ENCODE results near the gene ERC2. TPM values are rescaled to one million over a fixed set of nuclear protein-coding genes. Genes with fewer than 3 reads are reported as not detected.

Gene ERC2
- total RNA-seq, 3 donors from 2014 or later = 0.64 to 7.3 (median 1.3) TPM

DNA sequence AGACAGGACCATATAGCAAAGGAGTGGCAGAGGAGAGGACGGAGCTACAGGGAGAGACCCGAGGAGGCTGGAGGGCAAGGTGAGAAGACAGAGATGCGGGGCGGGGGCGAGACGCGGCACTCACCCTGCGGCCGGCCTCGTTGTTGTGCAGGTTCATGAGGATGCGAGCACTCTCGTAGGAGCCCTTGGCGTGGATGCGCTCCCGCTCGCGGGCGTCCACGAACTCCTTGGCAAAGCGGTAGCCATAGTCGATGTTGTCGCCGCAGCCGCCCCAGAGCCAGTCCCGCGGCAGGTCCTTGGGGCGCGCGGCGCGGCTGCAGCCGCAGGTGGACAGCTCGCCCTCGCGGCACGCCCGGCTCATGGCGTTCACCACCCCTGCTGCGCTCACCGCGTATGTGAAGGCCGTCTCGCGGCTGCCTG lies 994.0 kb downstream of the ERC2 start:
- Histone ChIP-seq H3K4me1 (no peaks in the 10 kb centered on the region), H3K9me3 (no peaks in the 10 kb centered on the region), H3K36me3 (no peaks in the 10 kb centered on the region), H3K27me3 (no peaks in the 10 kb centered on the region), H3K27ac (no peak overlapping the region), H3K4me3 (no peak overlapping the region)
- DNase-seq (ENCODE audit: low spot score in 2 of 2) = no peak
- intact Hi-C loops (cut with DNase I; ENCODE audit: low total_unique reads) = no loop called here
- TF ChIP-seq POLR2A (IDR thresholded peaks at IDR 0.05) = no peak
- no peak for TF ChIP-seq POLR2AphosphoS5 (IDR thresholded peaks at IDR 0.05)
- TF ChIP-seq, protein P1, sequence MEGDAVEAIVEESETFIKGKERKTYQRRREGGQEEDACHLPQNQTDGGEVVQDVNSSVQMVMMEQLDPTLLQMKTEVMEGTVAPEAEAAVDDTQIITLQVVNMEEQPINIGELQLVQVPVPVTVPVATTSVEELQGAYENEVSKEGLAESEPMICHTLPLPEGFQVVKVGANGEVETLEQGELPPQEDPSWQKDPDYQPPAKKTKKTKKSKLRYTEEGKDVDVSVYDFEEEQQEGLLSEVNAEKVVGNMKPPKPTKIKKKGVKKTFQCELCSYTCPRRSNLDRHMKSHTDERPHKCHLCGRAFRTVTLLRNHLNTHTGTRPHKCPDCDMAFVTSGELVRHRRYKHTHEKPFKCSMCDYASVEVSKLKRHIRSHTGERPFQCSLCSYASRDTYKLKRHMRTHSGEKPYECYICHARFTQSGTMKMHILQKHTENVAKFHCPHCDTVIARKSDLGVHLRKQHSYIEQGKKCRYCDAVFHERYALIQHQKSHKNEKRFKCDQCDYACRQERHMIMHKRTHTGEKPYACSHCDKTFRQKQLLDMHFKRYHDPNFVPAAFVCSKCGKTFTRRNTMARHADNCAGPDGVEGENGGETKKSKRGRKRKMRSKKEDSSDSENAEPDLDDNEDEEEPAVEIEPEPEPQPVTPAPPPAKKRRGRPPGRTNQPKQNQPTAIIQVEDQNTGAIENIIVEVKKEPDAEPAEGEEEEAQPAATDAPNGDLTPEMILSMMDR (IDR thresholded peaks at IDR 0.05) = no peak

DNA sequence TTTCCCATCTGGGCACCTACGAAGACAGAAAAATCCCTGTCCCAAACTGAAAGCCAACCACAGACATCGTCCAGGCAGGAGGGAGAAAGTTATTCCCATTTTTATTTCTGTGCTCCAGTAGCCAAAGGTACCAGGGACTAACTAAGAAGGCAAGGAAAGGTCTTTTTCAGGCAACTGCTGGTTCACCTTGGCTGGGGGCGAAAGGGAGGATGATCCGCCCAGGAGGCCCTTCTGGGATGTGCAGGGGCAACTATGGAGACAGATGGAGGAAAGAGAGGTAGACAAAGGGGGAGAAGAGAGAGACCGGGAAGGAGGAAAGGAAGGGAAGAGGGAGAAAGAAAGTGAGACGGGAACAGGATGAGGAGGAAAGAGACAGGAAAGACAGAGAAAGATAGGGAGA lies 994.5 kb downstream of the ERC2 start:
- H3K4me3 ChIP-seq = no peak overlapping the region
- intact Hi-C loops (cut with DNase I; ENCODE audit: low total_unique reads) = no loop called here
- H3K27ac ChIP-seq = no peak overlapping the region
- no peaks in the 10 kb centered on the region for H3K4me1 ChIP-seq
- no peak for DNase-seq (ENCODE audit: low spot score in 2 of 2)
- no peaks in the 10 kb centered on the region for H3K27me3 ChIP-seq
- H3K9me3 ChIP-seq = no peaks in the 10 kb centered on the region
- no peaks in the 10 kb centered on the region for H3K36me3 ChIP-seq
- no peak for TF ChIP-seq POLR2A (IDR thresholded peaks at IDR 0.05)
- no peak for TF ChIP-seq POLR2AphosphoS5 (IDR thresholded peaks at IDR 0.05)
- TF ChIP-seq, protein P1 (IDR thresholded peaks at IDR 0.05) = no peak

DNA sequence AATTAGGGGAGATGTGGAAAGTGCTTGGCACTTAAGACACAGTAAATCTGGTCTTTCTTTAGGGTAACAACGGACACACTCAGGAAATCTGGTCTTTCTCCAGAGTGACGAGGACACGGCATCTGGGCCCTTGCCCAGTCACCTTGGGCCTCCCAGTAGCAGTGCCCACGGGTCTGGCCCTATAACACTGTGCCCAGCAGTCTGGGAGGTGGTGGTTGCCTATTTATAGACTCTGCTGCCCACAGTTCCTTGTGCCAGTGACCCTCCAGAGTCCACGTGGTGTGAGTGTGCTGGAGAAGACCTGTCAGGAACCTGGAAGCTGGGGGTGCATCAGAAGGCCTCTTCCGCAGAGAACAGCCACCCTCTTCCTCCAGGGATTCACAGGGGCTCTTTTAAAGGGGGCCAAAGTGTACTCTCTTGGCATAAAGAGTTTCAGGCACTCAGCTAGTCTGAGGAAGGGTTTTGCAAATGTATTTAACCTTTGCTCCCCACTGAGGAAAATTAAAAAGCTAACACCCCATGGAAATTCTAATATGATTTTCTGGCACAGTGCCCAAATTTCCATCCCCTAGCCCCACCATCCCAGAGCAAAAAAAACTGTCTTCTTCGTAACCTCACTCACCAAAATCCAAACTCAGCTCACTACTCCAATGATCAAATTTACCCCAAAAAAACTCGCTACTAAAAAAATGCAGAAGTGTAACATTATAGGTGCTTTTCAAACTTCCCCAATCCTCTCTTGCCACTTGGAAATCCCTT lies 996.6 kb downstream of the ERC2 start:
- Histone ChIP-seq H3K9me3 (no peaks in the 10 kb centered on the region), H3K36me3 (no peaks in the 10 kb centered on the region), H3K4me1 (no peaks in the 10 kb centered on the region), H3K27ac (no peak overlapping the region), H3K4me3 (no peak overlapping the region), H3K27me3 (no peaks in the 10 kb centered on the region)
- intact Hi-C loops (cut with DNase I; ENCODE audit: low total_unique reads) = no loop called here
- DNase-seq (ENCODE audit: low spot score in 2 of 2) = no peak
- TF ChIP-seq POLR2A (IDR thresholded peaks at IDR 0.05) (no peak), POLR2AphosphoS5 (IDR thresholded peaks at IDR 0.05) (no peak)
- TF ChIP-seq, protein P1 (IDR thresholded peaks at IDR 0.05) = no peak

DNA sequence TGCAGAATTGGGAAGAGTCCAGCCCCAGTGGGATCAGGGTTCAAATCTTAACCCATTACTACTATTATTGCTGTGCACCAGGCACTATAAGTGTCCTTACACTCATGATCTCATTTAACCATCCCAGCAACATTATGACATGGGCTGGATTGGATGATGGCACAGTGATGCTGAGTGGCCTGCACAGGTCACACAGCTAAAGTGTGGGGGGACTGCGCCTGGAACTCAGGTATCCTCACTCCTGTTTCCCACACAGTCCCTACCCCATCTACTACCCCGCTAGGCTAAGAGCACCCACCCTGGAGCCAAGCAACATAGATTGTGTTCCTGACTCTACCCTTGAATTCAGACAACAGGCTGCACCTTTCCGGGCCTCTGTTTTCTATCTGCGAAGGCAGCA lies 997.2 kb downstream of the ERC2 start:
- no peak for DNase-seq (ENCODE audit: low spot score in 2 of 2)
- Histone ChIP-seq H3K4me3 (no peak overlapping the region), H3K4me1 (no peaks in the 10 kb centered on the region), H3K9me3 (no peaks in the 10 kb centered on the region), H3K27me3 (no peaks in the 10 kb centered on the region), H3K36me3 (no peaks in the 10 kb centered on the region), H3K27ac (no peak overlapping the region)
- TF ChIP-seq, protein P1 (IDR thresholded peaks at IDR 0.05) = no peak
- TF ChIP-seq POLR2AphosphoS5 (IDR thresholded peaks at IDR 0.05) = no peak
- no peak for TF ChIP-seq POLR2A (IDR thresholded peaks at IDR 0.05)
- intact Hi-C loops (cut with DNase I; ENCODE audit: low total_unique reads) = no loop called here

DNA sequence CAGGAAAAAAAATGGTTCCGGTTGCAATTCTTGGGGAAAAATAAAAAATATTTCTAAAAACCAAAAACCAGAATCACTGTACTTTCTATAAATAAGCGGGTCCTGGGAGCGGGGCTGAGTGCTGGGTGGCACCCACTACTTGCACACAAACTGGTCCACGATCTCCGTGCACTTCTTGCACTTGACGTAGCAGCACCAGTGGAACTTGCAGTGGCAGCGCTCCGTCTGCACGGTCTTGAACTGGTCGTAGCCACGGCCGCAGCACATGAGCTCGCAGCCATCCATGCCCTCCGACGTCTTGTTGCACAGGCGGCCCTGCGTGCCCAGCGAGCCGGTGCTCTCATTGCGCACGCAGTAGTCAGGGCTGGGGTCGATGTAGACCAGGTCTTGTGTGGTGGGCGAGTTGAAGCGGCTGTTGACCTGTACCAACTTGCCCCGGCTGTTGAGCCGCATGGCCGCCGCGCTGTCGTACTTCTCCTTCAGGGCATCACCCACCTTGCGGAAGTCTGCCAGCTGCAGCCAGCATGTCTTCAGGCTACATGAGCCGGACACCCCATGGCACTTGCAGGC lies 998.2 kb downstream of the ERC2 start:
- TF ChIP-seq POLR2A (IDR thresholded peaks at IDR 0.05) (no peak), POLR2AphosphoS5 (IDR thresholded peaks at IDR 0.05) (no peak)
- TF ChIP-seq, protein P1 (IDR thresholded peaks at IDR 0.05) = no peak
- Histone ChIP-seq H3K36me3 (no peaks in the 10 kb centered on the region), H3K27ac (no peak overlapping the region), H3K27me3 (no peaks in the 10 kb centered on the region), H3K4me1 (no peaks in the 10 kb centered on the region), H3K4me3 (no peak overlapping the region), H3K9me3 (no peaks in the 10 kb centered on the region)
- intact Hi-C loops (cut with DNase I; ENCODE audit: low total_unique reads) = no loop called here
- DNase-seq (ENCODE audit: low spot score in 2 of 2) = no peak

Data from breast epithelium (tissue), 4 donors.